H9 (cell line): ENCODE measurements around the gene KSR1. TPM values are rescaled to one million over a fixed set of nuclear protein-coding genes. Genes with fewer than 3 reads are reported as not detected.
A peak's percentile ranks its signal among the peaks of the same experiment; 100 is the strongest.

Experiments used
- DNase-seq: peaks from one replicate; pipeline ENCODE4 v3.0.0-alpha.2; 2017
- H2AFZ ChIP-seq: one replicate; pipeline ENCODE4 v1.6.1; 2013; ENCODE audit warnings: mild to moderate bottlenecking, low read length, control low read depth, moderate library complexity
- H2AK5ac ChIP-seq: 2 replicates; pipeline ENCODE4 v1.6.1; 2013; ENCODE audit warnings: low read length, control low read depth, mixed read lengths; ENCODE audit not compliant: insufficient read length
- H2BK120ac ChIP-seq: one replicate; pipeline ENCODE4 v1.6.1; 2013; ENCODE audit warnings: low read depth, mild to moderate bottlenecking, low read length, control low read depth, inconsistent platforms; ENCODE audit not compliant: poor library complexity, severe bottlenecking
- H2BK12ac ChIP-seq: 2 replicates; pipeline ENCODE4 v1.6.1; 2013; ENCODE audit warnings: low read length, control low read depth, mixed read lengths, low read depth; ENCODE audit not compliant: insufficient read length
- H2BK15ac ChIP-seq: 2 replicates; pipeline ENCODE4 v1.6.1; 2013; ENCODE audit warnings: low read depth, low read length, control low read depth
- H2BK20ac ChIP-seq: one replicate; pipeline ENCODE4 v1.6.1; 2013; ENCODE audit warnings: low read depth, mild to moderate bottlenecking, low read length, control low read depth, inconsistent platforms; ENCODE audit not compliant: poor library complexity, severe bottlenecking
- H2BK5ac ChIP-seq: 2 replicates; pipeline ENCODE4 v1.6.1; 2013; ENCODE audit warnings: low read length, control low read depth, mixed read lengths; ENCODE audit not compliant: insufficient read length
- H3K14ac ChIP-seq: 2 replicates; pipeline ENCODE4 v1.6.1; 2013; ENCODE audit warnings: low read length, control low read depth; ENCODE audit not compliant: insufficient read depth
- H3K18ac ChIP-seq: 2 replicates; pipeline ENCODE4 v1.6.1; 2013; ENCODE audit warnings: low read depth, mild to moderate bottlenecking, mixed read lengths, low read length, control low read depth; ENCODE audit not compliant: insufficient read length
- H3K23ac ChIP-seq: 2 replicates; pipeline ENCODE4 v1.6.1; 2013; ENCODE audit warnings: low read length, control low read depth, mixed read lengths, low read depth; ENCODE audit not compliant: insufficient read length
- H3K23me2 ChIP-seq: 2 replicates; pipeline ENCODE4 v1.6.1; 2013; ENCODE audit warnings: low read depth, mild to moderate bottlenecking, mixed read lengths, low read length, control low read depth; ENCODE audit not compliant: insufficient read length, poor library complexity, severe bottlenecking
- H3K27ac ChIP-seq: 2 replicates; pipeline ENCODE4 v1.5.1; 2013; ENCODE audit warnings: low read length, control low read depth, mixed read lengths, low read depth; ENCODE audit not compliant: insufficient read length
- H3K27me3 ChIP-seq: 2 replicates; pipeline ENCODE4 v1.6.1; 2013; ENCODE audit warnings: low read length, control low read depth, inconsistent platforms; ENCODE audit not compliant: insufficient read depth
- H3K4ac ChIP-seq: 2 replicates; pipeline ENCODE4 v1.6.1; 2013; ENCODE audit warnings: low read depth, mild to moderate bottlenecking, control low read depth, inconsistent platforms, low read length, moderate library complexity
- H3K4me1 ChIP-seq: 2 replicates; pipeline ENCODE4 v1.6.1; 2013; ENCODE audit warnings: low read length, control low read depth, inconsistent platforms; ENCODE audit not compliant: insufficient read depth
- H3K4me2 ChIP-seq: 2 replicates; pipeline ENCODE4 v1.6.1; 2013; ENCODE audit warnings: low read length, control low read depth, mixed read lengths; ENCODE audit not compliant: insufficient read length, insufficient read depth
- H3K56ac ChIP-seq: 2 replicates; pipeline ENCODE4 v1.6.1; 2013; ENCODE audit warnings: low read depth, mild to moderate bottlenecking, mixed read lengths, low read length, control low read depth; ENCODE audit not compliant: insufficient read length
- H3K79me1 ChIP-seq: 2 replicates; pipeline ENCODE4 v1.6.1; 2013; ENCODE audit warnings: low read depth, mild to moderate bottlenecking, moderate library complexity, low read length, control low read depth, inconsistent platforms; ENCODE audit not compliant: insufficient read depth, poor library complexity, severe bottlenecking
- H3K79me2 ChIP-seq: 2 replicates; pipeline ENCODE4 v1.6.1; 2013; ENCODE audit warnings: low read length, control low read depth, inconsistent platforms; ENCODE audit not compliant: insufficient read depth
- H3K9ac ChIP-seq: 2 replicates; pipeline ENCODE4 v1.6.1; 2013; ENCODE audit warnings: low read length, control low read depth, mixed read lengths; ENCODE audit not compliant: insufficient read length; ENCODE audit errors: extremely low read depth
- H3K9me3 ChIP-seq: one replicate; pipeline ENCODE4 v1.6.1; 2013; ENCODE audit warnings: low read depth, low read length, inconsistent platforms; ENCODE audit not compliant: control insufficient read depth
- H3T11ph ChIP-seq: one replicate; pipeline ENCODE4 v1.6.1; 2013; ENCODE audit warnings: mild to moderate bottlenecking, low read length, control low read depth, inconsistent platforms
- H4K20me1 ChIP-seq: one replicate; pipeline ENCODE4 v1.6.1; 2013; ENCODE audit not compliant: control insufficient read depth, insufficient read length, insufficient read depth
- H4K5ac ChIP-seq: 2 replicates; pipeline ENCODE4 v1.6.1; 2013; ENCODE audit warnings: low read depth, mild to moderate bottlenecking, mixed read lengths, low read length, control low read depth; ENCODE audit not compliant: insufficient read length
- H4K8ac ChIP-seq: replicated peaks from 2 replicates; pipeline ENCODE4 v1.6.1; 2013; ENCODE audit warnings: low read length, control low read depth, mixed read lengths, low read depth; ENCODE audit not compliant: insufficient read length
- H4K91ac ChIP-seq: 2 replicates; pipeline ENCODE4 v1.6.1; 2013; ENCODE audit warnings: low read depth, mild to moderate bottlenecking, moderate library complexity, mixed read lengths, low read length, control low read depth; ENCODE audit not compliant: insufficient read length
- H3K27ac Mint-ChIP-seq, 3 experiments: 2 replicates in 2 of 3; 3 replicates in 1 of 3; pipeline ENCODE4 v1.8.0; 2020 to 2021; ENCODE audit warnings: mixed read lengths in 3 of 3, mild to moderate bottlenecking in 1 of 3, moderate library complexity in 1 of 3
- H3K27me3 Mint-ChIP-seq: 2 replicates; pipeline ENCODE4 v1.8.0; 2021; ENCODE audit warnings: low read depth, mild to moderate bottlenecking, moderate library complexity, mixed read lengths
- H3K36me3 Mint-ChIP-seq, 3 experiments: 2 replicates in 2 of 3; 3 replicates in 1 of 3; pipeline ENCODE4 v1.8.0; 2020 to 2021; ENCODE audit warnings: low read depth in 3 of 3, mixed read lengths in 3 of 3; ENCODE audit not compliant: insufficient read depth in 1 of 3
- H3K4me1 Mint-ChIP-seq, 2 experiments: 2 replicates each; pipeline ENCODE4 v1.8.0; 2020; ENCODE audit warnings: mixed read lengths in 2 of 2
- H3K4me3 Mint-ChIP-seq, 2 experiments: 2 replicates in 1 of 2; 3 replicates in 1 of 2; pipeline ENCODE4 v1.8.0; 2020 to 2021; ENCODE audit warnings: mild to moderate bottlenecking in 2 of 2, mixed read lengths in 2 of 2, moderate library complexity in 1 of 2
- H3K9me3 Mint-ChIP-seq, 2 experiments: 2 replicates in 1 of 2; 3 replicates in 1 of 2; pipeline ENCODE4 v1.8.0; 2020; ENCODE audit warnings: mild to moderate bottlenecking in 2 of 2, mixed read lengths in 2 of 2, moderate library complexity in 1 of 2
- CTCF ChIP-seq: fragments of 200-600 bp; sonication (generic); conservative IDR thresholded peaks from 3 replicates; pipeline ENCODE4 v1.8.0; 2021; ENCODE audit warnings: antibody characterized with exemption, mild to moderate bottlenecking
- WGBS: extraction: QIAGEN DNeasy Blood & Tissue Kit; methylation state at CpG from one replicate; pipeline ENCODE4 v1.1.7; 2013; ENCODE audit warnings: missing lambda C conversion rate, low lambda C conversion rate, mixed read lengths; ENCODE audit not compliant: insufficient read length; ENCODE audit errors: extremely low coverage; 5-methylcytosine and 5-hydroxymethylcytosine counted together
- total RNA-seq: library from RNA; stranded (reverse); gene quantifications from 2 replicates; pipeline ENCODE4 v1.2.1, GENCODE V29; 2021

KSR1 gene
- total RNA-seq, 1 experiment from 2014 or later: 44.9 TPM

GRCh38 chr17:27621536-27621935, 165.3 kb downstream of the KSR1 start:
- no peak overlapping the region for H3K56ac ChIP-seq
- H2AFZ ChIP-seq: no peak overlapping the region
- Mint-ChIP-seq H3K27ac (peak overlapping the region in 1 of 3 experiments; percentile 69; a peak in 1 of 7 replicates), H3K27me3 (no peaks in the 10 kb centered on the region), H3K4me1 (no peaks in the 10 kb centered on the region), H3K4me3 (no peak overlapping the region), H3K36me3 (peaks cover 7 to 59% (median 43%) of the 10 kb centered on the region in 3 experiments; a peak in 6 of 7 replicates), H3K9me3 (no peaks in the 10 kb centered on the region)
- H2BK12ac ChIP-seq: no peak overlapping the region
- no peaks in the 10 kb centered on the region for H3K9me3 ChIP-seq
- H4K5ac ChIP-seq: no peak overlapping the region
- no peak overlapping the region for H3K23ac ChIP-seq
- no peak overlapping the region for H3K4ac ChIP-seq
- H2BK20ac ChIP-seq: no peak overlapping the region
- no peak overlapping the region for H2BK120ac ChIP-seq
- no peak for TF ChIP-seq CTCF
- no peaks in the 10 kb centered on the region for H3K79me2 ChIP-seq
- H3T11ph ChIP-seq: no peak overlapping the region
- no peak overlapping the region for H3K14ac ChIP-seq
- no peaks in the 10 kb centered on the region for H3K23me2 ChIP-seq
- H3K4me1 ChIP-seq: no peaks in the 10 kb centered on the region
- H3K79me1 ChIP-seq: no peaks in the 10 kb centered on the region
- H3K27me3 ChIP-seq: no peaks in the 10 kb centered on the region
- no peak overlapping the region for H3K4me2 ChIP-seq
- no peak for DNase-seq
- H2BK15ac ChIP-seq: no peak overlapping the region
- H3K9ac ChIP-seq: no peak overlapping the region
- no peak overlapping the region for H4K91ac ChIP-seq
- H3K27ac ChIP-seq: no peak overlapping the region
- H2AK5ac ChIP-seq: no peak overlapping the region
- no peak overlapping the region for H3K18ac ChIP-seq
- no CpG with 5 or more reads among the region's 4 CpGs for WGBS
- H2BK5ac ChIP-seq: no peak overlapping the region
- H4K8ac ChIP-seq: no peak overlapping the region
- H4K20me1 ChIP-seq: no peaks in the 10 kb centered on the region
